NOMO-1 treated with DMSO at 0.1 percent for 48 hours (cell line): ENCODE results near the gene NUP214.
"Not testable (repeated sequence)": the region's sequence is repeated elsewhere in the genome, so short reads cannot be mapped to it uniquely, and the experiment has no call there.

Experiments
- DNase-seq: peaks from one replicate; lab custom pipeline; 2025; ENCODE audit not compliant: unreplicated experiment; lab: John Stamatoyannopoulos, UW

NUP214 gene

DNA sequence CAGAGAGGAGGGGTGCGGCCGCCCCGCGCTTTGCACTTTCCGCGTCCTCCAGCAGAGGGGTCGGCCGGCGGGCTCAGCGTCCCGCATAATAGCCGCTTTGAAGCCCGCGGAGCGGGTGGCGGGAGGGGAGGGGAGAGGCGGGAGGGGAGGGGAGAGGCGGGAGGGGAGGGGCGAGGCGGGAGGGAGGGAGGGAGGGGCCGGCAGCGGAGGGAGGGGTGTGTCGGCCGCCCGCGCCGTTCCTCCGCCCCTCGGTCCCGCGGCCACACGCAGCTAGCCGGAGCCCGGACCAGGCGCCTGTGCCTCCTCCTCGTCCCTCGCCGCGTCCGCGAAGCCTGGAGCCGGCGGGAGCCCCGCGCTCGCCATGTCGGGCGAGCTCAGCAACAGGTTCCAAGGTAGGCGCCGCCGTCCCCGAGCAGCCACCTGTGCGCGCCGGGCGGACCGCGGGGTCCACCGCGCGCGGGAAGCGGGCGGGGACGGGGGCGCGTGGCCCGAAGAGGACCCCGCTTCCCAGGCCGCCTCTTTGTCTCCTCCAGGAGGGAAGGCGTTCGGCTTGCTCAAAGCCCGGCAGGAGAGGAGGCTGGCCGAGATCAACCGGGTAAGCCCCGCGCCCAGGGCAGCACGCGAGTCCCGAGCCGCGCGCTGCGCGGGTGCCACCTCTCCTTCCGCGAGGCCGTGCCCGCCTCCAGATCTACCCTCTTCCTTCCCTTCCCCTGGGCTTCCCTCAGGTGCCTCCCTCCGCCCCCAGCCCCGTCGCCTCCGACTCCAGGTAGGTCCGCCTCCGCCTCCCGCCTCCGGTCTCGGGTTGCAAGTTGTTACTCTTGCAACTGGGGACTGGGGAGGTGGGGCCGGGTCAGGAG lies 28.9 kb upstream of the NUP214 start, which contains the start of gene AIF1L:
Gene AIF1L (plus strand): TSS at position 263 of the 857 bp plus-strand sequence. CDS start 99 bp downstream, at position 362.
- no peak for DNase-seq

GRCh38 chr9:131097126-131097947 lies 28.0 kb upstream of the NUP214 start:
- DNase-seq: no peak

GRCh38 chr9:131097948-131098278 lies 27.5 kb upstream of the NUP214 start:
- DNase-seq: no peak

GRCh38 chr9:131098391-131099101 lies 26.8 kb upstream of the NUP214 start:
- no peak for DNase-seq

DNA sequence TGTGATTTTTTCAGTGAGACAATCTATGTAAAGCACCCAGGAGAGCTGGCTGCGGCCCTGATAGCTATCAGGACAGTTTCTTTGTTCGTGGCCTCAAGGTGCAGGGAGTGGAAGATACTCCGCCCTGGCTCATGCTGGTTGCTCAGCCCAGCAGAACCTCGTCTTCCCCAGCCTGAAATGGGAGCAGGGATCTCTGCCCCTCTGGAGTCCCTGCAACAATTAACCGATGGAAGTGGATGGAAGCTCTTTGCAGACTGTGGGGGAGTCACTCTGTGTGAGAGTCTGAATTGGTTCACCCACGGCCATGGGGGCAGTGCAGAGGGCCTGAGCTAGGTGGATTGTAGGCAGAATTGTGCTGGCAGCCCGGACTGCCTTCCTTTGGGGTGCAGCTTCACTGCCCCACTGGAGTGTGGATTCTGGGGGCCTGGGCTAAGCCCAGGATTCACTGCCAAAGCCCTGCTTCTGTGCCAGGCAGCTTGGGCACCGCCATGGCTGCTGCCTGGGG lies 26.2 kb upstream of the NUP214 start:
- no peak for DNase-seq

GRCh38 chr9:131099845-131100244 lies 25.5 kb upstream of the NUP214 start:
- not testable (repeated sequence) for DNase-seq

- DNase-seq: no peak
These were observed 24.9 kb upstream of the NUP214 start for GRCh38 chr9:131100445-131100844.

DNA sequence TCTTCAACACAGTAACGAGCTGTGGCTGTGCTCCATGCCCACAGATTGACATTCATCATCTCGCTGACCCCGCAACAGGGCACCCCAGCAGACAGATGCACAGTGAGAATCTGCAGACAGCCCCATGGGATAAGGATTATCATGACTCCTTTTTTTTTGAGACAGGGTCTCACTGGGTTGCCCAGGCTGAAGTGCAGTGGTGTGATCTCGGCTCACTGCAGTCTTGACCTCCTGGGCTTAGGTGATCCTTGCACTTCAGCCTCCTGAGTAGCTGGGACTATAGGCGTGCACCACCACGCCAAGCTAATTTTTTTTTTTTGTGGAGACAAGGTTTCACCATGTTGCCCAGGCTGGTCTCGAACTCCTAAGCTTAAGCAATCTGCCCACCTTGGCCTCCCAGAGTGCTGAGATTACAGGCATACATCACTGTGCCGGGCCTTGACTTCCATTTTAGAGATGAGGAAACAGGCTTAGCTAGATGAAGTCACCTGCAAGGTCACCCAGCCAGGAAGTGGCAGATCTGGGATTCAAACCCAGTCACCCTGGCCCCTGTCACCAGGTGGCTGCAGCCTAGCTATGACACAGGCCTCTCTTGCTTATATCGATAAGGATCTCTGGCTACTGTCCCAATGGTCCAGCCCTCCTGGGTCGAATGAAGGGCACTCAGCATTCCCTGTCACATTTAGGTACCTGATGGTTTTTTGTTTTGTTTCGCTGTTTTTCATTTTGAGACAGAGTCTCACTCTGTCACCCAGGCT lies 24.0 kb upstream of the NUP214 start:
- no peak for DNase-seq

DNA sequence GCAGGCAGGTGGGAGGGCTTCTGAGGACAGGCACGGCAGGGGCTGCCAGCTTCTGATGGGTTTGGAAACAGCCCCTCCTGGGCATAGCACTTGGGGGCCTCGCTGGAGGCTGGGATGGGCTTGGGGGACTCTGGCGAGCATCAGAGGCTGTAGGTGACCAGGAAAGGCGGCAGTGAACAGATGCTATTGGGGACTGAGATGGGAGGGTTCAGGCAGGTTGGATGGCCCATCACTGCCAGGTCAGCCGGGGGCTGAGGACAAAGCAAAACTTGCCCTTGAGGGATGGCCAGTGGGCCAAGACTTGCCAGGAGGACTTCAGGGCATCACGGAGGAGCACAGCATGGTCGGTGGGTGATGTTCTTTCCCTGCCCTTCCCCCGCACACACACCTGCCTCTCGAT lies 22.4 kb upstream of the NUP214 start:
- DNase-seq: no peak

DNA sequence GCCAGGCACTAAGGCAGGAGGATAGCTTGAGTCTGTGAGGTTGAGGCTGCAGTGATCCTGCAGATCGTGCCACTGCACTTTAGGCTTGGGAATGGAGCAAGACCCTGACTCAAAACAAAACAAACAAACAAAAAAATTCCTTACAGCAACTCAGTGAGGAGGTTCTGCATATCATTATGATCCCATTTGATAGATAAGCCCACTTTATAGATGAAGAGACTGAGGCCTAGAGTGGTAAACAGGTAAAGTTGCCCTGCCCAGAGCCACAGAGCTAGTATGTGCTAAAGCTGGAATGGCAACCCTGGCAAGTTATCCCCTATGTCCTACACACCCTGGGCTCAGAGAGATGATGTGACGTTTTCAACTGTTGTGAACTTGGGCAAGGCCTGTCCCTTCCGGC lies 21.9 kb upstream of the NUP214 start:
- DNase-seq: no peak

GRCh38 chr9:131104016-131104740 lies 21.2 kb upstream of the NUP214 start:
- no peak for DNase-seq

GRCh38 chr9:131105952-131106351 lies 19.4 kb upstream of the NUP214 start:
- DNase-seq: no peak

DNA sequence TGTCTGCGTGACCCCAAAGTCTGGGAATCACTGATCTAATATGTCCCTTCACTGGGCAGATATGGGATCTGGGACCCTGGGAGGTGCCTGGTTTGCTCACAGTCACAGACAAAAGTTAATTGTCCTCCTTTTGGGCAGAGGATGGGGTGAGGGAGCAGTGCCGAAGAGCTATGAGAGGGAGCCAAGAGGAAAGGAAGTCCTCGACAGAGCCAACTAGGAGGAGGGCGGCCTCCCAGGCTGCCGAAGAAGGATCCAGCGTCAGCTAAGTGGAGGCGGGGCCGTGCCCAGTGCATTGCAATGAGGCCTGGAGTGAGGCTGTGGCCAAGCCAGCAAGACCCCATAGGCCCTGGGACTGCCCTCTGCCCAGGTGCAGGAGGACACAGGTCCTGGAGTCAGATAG lies 17.6 kb upstream of the NUP214 start:
- DNase-seq: no peak

DNA sequence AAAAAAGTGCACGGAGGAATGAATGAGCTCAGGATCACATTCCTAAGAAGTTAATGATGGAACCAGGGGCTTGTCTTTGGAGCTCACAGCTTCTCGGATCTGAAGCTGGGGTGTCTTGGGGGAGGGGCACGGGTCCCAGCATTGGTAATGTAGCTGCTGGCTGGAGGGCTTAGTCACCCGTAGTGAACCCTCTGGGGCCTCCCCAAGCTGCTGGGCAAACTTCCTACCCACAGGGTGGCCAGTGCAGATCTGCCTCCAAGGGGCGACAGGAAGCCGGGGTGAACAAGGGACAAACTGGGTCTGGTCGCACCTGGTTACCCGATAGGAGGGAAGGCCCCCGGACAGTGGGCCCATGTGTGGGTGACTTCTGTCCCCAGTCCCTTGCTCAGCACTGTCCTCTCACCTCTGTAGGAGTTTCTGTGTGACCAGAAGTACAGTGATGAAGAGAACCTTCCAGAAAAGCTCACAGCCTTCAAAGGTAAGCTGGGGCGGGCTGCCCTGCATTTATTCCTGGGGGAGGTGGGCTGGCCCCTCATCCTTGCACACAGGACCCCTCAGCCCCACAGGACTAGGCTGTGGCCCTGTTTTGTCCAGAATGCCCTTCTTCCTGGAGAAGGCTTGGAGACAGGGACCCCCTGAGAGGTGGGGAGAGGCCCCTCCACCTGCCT lies 14.1 kb upstream of the NUP214 start:
- no peak for DNase-seq

GRCh38 chr9:131111854-131112311 lies 13.5 kb upstream of the NUP214 start:
- DNase-seq: no peak

DNA sequence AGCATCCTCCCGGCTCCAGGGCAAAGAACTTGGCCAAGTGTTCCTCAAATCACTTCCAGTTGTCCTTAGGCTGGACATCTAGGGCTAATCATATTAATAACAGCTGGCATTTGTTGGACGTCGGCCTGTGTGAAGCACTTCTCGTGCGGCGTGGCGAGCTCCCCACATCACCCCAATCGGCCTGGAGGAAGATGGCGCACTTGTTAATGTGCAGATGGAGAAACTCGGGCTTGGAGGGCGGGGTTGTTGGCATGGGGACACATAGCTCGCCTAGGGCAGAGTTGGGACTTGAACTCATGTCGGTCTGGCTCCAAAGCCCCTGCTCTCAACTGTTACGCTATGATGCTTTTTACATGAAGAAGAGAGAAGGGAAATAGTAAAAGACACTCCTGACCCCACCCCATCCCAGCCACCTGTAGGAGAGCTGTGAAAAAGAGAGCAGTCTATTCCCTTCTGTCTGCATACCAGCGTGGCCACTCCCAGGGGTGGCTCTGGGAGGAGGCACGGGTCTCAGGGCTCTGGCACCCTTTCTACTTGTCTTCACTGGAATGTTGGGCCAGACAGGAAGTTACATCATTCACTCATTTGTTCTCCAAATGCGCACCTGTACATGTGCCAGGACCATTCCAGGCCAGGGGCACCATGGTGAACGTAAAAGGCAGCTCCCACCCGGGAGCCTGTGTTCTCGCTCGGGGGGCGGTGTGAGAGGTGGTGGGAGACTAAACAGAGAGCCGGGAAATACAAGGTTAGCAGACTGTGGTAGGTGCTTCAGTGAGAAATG lies 12.8 kb upstream of the NUP214 start:
- DNase-seq: no peak

DNA sequence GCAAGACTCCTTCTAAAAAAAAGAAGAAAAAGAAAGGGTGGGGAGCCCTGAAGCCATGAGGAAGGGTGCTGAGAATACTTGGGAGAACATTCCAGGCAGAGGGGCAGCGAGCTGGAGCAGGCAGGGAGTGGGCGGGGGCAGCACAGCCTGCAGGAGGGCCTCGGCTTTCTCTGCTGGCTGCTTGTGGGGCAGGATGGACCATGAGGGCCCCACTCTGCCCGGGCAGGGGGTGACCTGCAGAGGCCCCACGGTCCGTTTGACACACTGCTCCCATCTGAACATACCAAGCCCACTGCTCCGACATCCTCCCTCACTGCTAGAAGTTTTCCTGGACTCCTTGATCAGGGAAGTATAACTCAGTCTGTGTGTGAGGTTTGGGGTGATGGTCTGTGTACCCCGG lies 11.7 kb upstream of the NUP214 start:
- no peak for DNase-seq

GRCh38 chr9:131114084-131114535 lies 11.3 kb upstream of the NUP214 start:
- DNase-seq: no peak
